ENCODE results near the gene ELANE.

Gene ELANE

DNA sequence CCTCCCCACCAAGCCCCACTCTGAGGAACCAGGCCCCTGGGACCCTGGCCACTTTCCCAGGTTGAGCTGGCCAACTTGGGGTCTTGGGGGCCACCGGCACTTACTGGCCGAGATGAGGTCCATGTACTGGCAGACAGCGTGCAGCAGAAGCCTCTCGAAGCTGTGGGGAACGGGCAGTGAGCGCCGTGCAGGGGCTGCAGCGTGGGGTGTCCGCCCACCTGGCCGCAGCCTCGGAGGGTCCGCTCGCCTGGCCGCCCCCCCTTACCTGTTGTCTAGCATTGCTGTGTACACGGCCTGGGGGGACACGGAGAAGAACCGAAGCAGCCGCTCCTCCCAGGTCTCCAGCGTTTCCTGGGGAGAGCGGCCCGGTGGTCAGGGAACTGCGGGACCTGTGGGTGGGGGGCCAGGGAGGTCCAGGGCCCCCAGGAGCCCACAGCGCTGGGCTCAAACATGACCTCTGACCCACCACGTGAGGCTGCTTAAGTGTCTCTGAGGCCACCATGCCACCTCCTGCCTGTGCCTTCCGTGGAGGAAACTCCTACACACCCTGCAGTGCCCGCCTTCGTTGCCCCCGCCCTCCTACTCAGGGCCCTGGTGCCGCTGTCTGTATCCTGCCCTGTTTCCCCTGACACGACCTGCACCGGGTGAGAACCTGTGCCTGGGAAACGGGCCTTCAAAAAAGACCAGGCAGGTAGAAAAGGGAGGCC, 47.4 kb downstream of the ELANE start:
- DNase-seq (ENCODE audit: low read depth) = no peak

DNA sequence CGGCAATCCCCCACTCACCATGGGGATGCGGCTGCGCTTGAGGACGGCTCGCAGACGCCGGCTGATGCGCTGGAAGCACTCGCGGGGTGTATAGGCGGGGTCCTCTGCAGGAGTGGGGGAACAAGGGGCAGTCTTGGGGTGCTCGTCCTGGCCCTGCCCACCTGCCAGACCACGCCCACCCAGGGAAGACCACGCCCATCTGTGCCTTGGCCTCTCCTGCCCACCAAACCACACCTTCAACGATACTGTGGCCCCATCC, 47.9 kb downstream of the ELANE start:
- no peak for DNase-seq (ENCODE audit: low read depth)

DNA sequence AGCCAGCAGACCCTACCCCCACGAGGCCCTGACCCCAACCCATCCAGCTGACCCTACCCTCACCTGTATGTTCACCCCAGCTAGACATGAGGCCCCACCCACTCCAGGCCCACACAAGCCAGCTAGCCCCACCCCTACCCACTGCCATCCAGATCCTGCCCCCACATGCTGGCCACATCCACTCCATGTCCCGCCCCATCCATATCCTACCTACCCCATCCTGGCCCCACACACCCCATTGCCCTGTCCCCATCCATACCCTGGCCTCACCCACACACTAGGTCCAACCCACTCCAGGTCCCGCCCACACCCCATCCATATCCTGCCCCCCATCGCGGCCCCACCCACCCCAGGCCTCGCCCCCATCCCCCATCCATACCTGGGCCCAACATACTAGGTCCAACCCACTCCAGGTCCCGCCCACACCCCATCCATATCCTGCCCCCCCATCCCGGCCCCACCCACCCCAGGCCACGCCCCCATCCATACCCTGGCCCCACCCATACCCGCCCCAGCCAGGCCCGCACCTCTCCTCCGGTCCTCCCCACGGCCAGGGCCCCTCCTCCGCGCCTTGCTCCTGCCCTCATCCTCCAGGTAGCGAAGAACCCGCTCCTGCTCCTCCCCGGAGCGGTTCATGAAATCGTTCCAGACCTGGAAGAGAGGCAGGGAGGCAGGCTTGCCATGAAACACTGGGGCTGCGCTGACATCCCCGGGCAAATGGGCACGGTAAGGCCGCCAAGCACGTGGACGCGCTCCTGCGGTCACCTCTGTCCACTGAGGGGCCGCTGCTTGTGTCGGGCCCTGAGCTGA, 48.4 kb downstream of the ELANE start:
- no peak for DNase-seq (ENCODE audit: low read depth)

DNA sequence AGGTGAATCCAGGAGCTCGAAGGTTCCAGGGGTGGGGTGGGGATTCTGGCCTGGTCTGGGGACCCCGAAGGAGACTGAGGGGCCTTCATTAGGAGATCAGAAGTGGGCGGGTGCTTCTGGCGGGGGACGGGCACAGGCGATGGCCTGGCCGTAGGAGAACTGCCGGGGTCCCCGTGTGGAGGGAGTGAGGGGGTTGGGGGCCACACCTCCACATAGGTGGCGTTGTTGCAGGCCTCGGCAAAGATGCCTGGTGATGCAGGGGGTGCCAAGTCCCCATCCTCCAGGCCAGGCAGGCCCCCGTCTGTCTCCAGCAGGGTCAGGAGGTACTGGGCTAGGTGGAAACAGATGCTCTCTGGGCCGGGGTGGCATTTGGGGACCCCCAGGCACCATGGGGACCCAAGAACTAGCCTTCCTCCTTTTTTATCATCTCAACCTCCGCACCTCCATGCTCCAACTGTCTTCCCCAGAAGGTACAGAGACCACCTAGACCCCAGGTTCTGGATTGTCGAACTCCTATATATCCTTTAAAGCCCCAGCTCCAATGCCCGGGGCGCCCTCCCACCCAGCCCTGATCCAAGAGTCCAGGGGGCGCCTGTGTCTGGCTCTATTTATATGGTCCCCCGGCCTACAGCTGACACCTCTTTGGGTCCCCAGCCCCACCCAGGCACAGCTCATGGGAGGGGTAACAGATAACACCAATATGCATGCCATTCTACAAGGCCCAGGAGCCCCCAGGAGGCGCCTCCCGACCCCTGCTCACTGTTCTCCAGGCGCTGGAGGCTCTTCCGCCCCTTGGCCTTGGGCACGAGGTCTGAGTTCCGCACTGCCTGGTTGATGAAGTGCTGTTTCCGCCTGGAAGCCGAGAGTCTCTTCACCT, 49.4 kb downstream of the ELANE start:
- DNase-seq (ENCODE audit: low read depth) = no peak

DNA sequence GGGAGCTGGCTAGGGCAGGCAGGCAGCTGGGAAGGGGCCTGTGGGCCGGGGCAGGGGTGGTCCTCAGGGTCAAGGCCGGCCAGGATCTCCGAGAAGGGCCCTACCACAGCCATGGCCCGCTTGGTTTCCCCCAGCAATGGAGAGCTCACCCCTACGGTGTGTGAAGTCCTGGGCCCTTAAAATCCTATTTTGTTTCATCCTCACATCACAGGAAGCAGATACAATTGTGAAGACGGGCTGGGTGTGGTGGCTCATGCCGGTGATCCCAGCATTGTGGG, 49.9 kb downstream of the ELANE start:
- DNase-seq (ENCODE audit: low read depth) = no peak

DNA sequence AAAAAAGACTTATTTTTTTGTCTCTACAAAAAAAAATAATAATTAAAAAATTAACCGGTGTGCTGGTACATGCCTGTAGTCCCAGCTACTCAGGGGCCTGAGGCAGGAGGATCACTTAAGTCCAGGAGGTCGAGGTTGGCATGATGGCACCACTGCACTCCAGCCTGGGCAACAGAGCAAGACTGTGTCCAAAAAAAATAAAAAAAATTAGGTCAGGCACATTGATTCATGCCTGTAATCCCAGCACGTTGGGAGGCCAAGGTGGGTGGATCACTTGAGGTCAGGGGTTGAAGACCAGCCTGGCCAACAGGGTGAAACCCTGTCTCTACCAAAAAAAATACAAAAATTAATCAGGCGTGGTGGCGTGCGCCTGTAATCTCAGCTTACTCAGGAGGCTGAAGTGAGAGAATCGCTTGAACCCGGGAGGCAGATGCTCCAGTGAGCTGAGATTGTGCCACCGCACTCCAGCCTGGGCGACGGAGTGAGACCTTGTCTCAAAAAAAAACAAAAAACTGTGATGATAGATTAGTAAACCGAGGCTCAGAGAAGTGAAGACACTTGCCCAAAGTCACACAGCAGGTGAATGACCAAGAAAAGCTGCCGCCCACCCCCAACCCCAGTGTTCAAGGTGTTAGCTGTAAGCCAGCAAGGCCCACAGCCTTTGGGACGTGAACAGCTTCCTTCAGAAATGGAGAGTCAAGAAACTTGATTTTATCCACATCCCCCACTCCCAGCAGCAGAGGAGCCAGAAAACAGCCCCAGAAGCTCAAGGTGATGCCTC, 50.5 kb downstream of the ELANE start:
- DNase-seq (ENCODE audit: low read depth) = no peak

DNA sequence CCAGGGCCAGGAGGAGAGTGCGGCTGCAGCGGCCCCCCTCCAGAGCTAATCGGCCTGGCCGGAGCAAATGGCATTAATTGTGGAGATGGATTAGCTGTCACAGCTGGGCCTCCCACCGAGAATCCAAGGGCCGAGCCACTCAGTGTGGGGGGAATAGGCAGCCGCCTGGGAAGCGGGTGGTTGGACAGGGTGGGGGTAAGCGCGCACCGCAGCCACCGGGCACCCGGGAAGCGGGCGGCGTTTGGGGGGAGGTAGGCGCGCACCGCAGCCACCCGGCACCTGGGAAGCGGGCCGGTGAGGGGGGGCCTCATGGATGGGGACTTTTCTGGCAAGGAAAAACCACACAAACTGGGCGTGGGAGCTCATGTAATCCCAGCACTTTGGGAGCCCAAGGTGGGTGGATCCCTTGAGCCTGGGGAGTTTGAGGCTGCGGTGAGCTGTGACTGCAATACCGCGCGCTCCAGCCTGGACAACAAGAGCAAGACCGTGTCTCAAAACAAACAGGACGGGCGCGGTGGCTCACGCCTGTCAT, 51.2 kb downstream of the ELANE start:
- DNase-seq (ENCODE audit: low read depth) = no peak

DNA sequence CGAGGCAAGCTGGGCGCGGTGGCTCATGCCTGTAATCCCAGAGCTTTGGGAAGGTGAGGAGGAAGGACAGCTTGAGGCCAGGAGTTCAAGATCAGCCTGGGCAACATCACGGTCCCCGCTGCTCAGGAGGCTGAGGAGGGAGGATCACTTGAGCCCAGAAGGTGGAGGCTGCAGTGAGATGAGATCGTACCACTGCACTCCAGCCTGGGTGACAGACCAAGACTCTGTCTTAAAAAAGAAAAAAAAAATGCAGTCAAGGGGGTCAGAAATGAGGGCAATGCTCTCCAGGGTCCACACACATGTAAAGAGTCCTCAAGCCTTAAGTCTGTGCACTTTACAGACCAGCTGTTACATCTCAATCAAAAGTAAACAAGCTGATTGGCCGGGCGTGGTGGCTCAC, 52.4 kb downstream of the ELANE start:
- DNase-seq (ENCODE audit: low read depth) = no peak
